ENCODE measurements around the gene UBE2F. TPM values are rescaled to one million over a fixed set of nuclear protein-coding genes. Genes with fewer than 3 reads are reported as not detected.

UBE2F gene
- total RNA-seq, 1 donor: 81.6 TPM

DNA sequence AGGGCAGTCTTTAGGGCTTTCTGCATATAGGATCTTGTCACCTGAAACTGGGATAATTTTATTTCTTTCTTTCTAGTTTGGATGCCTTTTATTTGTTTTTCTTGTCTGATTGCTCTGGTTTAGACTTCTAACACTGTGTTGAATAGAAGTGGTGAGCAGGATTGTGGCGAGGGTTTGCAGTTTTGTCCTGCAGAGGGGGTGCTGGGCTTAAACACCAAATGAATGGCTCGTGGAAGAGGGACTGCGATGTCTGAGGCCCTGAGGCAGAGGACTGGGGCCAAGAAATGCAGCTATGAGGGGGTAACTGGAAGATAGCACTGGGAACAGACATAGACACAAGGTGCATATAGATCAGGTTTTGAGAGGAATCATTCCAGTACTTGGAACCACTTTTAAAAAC lies 20.5 kb downstream of the UBE2F start:
- TF ChIP-seq, protein P1, sequence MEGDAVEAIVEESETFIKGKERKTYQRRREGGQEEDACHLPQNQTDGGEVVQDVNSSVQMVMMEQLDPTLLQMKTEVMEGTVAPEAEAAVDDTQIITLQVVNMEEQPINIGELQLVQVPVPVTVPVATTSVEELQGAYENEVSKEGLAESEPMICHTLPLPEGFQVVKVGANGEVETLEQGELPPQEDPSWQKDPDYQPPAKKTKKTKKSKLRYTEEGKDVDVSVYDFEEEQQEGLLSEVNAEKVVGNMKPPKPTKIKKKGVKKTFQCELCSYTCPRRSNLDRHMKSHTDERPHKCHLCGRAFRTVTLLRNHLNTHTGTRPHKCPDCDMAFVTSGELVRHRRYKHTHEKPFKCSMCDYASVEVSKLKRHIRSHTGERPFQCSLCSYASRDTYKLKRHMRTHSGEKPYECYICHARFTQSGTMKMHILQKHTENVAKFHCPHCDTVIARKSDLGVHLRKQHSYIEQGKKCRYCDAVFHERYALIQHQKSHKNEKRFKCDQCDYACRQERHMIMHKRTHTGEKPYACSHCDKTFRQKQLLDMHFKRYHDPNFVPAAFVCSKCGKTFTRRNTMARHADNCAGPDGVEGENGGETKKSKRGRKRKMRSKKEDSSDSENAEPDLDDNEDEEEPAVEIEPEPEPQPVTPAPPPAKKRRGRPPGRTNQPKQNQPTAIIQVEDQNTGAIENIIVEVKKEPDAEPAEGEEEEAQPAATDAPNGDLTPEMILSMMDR (IDR thresholded peaks at IDR 0.05; ENCODE audit: insufficient read depth, low read depth, low read length): peak; percentile 19
- DNase-seq (ENCODE audit: low read depth): no peak
- H3K4me3 ChIP-seq (ENCODE audit: low read depth, low read length): no peak overlapping the region

DNA sequence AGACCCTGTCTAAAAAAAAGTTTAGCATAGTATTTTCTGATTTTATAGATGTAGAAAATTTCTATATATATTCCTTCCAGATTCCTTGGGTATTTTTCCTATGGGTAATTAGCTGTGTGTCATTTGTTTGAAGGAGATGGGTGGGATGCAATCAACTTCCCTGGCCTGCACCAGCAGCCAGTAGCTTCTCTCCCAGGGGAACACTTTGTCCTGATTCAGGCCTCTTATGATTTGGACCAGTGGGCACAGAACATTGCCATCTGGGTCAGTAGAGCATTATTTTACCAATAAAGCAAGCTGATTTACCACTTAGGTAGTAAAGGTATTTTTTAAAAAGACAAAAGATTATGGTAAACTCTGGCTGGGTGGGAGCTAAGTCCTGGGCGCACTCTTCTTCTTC lies 26.9 kb downstream of the UBE2F start:
- DNase-seq (ENCODE audit: low read depth): no peak
- TF ChIP-seq, protein P1 (IDR thresholded peaks at IDR 0.05; ENCODE audit: insufficient read depth, low read depth, low read length): no peak
- H3K4me3 ChIP-seq (ENCODE audit: low read depth, low read length): no peak overlapping the region

GRCh38 chr2:237995036-237995435 lies 28.2 kb downstream of the UBE2F start:
- peak; percentile 97 for DNase-seq (ENCODE audit: low read depth)
- TF ChIP-seq, protein P1 (IDR thresholded peaks at IDR 0.05; ENCODE audit: insufficient read depth, low read depth, low read length): no peak
- no peak overlapping the region for H3K4me3 ChIP-seq (ENCODE audit: low read depth, low read length)

- peak; percentile 96 for DNase-seq (ENCODE audit: low read depth)
- TF ChIP-seq, protein P1 (IDR thresholded peaks at IDR 0.05; ENCODE audit: insufficient read depth, low read depth, low read length): no peak
- H3K4me3 ChIP-seq (ENCODE audit: low read depth, low read length): no peak overlapping the region
Observed at GRCh38 chr2:237996021-237996593, 29.3 kb downstream of the UBE2F start.

GRCh38 chr2:237997521-237997920 lies 30.7 kb downstream of the UBE2F start:
- H3K4me3 ChIP-seq (ENCODE audit: low read depth, low read length): no peak overlapping the region
- no peak for DNase-seq (ENCODE audit: low read depth)
- TF ChIP-seq, protein P1 (IDR thresholded peaks at IDR 0.05; ENCODE audit: insufficient read depth, low read depth, low read length): no peak

GRCh38 chr2:237998530-237998929 lies 31.7 kb downstream of the UBE2F start:
- TF ChIP-seq, protein P1 (IDR thresholded peaks at IDR 0.05; ENCODE audit: insufficient read depth, low read depth, low read length): no peak
- peak; percentile 77 for DNase-seq (ENCODE audit: low read depth)
- no peak overlapping the region for H3K4me3 ChIP-seq (ENCODE audit: low read depth, low read length)
